ENCODE data around the gene OR11H7. TPM values are rescaled to one million over a fixed set of nuclear protein-coding genes. Genes with fewer than 3 reads are reported as not detected.

Gene OR11H7
- not detected in 2 replicates for total RNA-seq (ENCODE audit: low replicate concordance)

- no peak for TF ChIP-seq CTCF (IDR thresholded peaks at IDR 0.05; ENCODE audit: insufficient read depth, low read length)
- no peak within 1 kb of the TSS for H3K4me3 ChIP-seq (ENCODE audit: low read depth, low read length)
- DNase-seq (ENCODE audit: low read depth): no peak
Observed at GRCh38 chr14:20228681-20229080, at the start of gene OR11H7. TSS of gene OR11H7 (plus strand) at chr14:20228981.

- no peak overlapping the region for H3K4me3 ChIP-seq (ENCODE audit: low read depth, low read length)
- DNase-seq (ENCODE audit: low read depth): no peak
- no peak for TF ChIP-seq CTCF (IDR thresholded peaks at IDR 0.05; ENCODE audit: insufficient read depth, low read length)
Observed at GRCh38 chr14:20179218-20179617, 49.6 kb upstream of the OR11H7 start.

GRCh38 chr14:20179880-20180279 is 48.9 kb upstream of the OR11H7 start:
- H3K4me3 ChIP-seq (ENCODE audit: low read depth, low read length): no peak overlapping the region
- no peak for DNase-seq (ENCODE audit: low read depth)
- no peak for TF ChIP-seq CTCF (IDR thresholded peaks at IDR 0.05; ENCODE audit: insufficient read depth, low read length)

- no peak overlapping the region for H3K4me3 ChIP-seq (ENCODE audit: low read depth, low read length)
- DNase-seq (ENCODE audit: low read depth): no peak
- TF ChIP-seq CTCF (IDR thresholded peaks at IDR 0.05; ENCODE audit: insufficient read depth, low read length): no peak
Observed at GRCh38 chr14:20180486-20180885, 48.3 kb upstream of the OR11H7 start.

GRCh38 chr14:20184181-20184580 is 44.6 kb upstream of the OR11H7 start:
- peak; percentile 5 for DNase-seq (ENCODE audit: low read depth)
- no peak overlapping the region for H3K4me3 ChIP-seq (ENCODE audit: low read depth, low read length)
- TF ChIP-seq CTCF (IDR thresholded peaks at IDR 0.05; ENCODE audit: insufficient read depth, low read length): no peak

GRCh38 chr14:20190596-20190995 is 38.2 kb upstream of the OR11H7 start, which contains the start of gene OR11G2:
TSS of gene OR11G2 (plus strand) at chr14:20190896. CDS start at chr14:20197438, 6,542 bp downstream.
- DNase-seq (ENCODE audit: low read depth): no peak
- no peak within 1 kb of the TSS for H3K4me3 ChIP-seq (ENCODE audit: low read depth, low read length)
- no peak for TF ChIP-seq CTCF (IDR thresholded peaks at IDR 0.05; ENCODE audit: insufficient read depth, low read length)

- no peak for TF ChIP-seq CTCF (IDR thresholded peaks at IDR 0.05; ENCODE audit: insufficient read depth, low read length)
- H3K4me3 ChIP-seq (ENCODE audit: low read depth, low read length): no peak overlapping the region
- no peak for DNase-seq (ENCODE audit: low read depth)
Observed at GRCh38 chr14:20191396-20191795, 37.4 kb upstream of the OR11H7 start.
